Measurements from ENCODE around the gene UNK. TPM values are rescaled to one million over a fixed set of nuclear protein-coding genes. Genes with fewer than 3 reads are reported as not detected.

Gene UNK
- total RNA-seq, 1 experiment from 2014 or later, result 35.4 TPM

DNA sequence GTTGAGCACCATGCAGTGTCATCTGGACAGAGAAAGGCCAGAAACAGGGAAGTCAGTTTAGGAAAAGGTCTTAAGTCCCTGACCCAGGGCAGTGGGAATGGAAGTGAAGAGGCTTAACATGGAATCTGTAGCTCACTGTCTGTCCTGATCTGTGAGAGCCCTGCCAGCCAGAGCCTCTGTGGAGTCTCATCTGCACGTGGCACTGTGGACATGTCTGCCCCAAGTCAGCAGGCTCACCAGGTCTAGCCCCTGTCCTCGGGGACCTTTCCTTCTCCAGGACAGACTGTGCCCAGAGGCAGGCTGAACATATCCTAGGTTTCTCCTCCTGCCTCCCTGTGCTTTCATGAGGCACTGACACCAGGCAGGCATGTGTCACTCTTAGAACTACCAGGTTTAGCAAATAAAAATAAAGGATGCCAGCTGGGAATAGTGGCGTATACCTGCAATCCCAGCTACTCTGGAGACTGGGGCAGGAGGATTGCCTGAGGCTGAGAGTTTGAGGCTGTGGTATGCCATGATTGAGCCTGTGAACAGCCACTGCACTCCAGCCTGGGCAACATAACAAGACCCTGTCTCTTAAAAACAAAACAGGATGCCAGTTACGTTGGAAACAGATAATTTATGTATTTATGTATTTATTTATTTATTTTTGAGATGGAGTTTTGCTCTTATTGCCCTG lies 22.4 kb downstream of the UNK start (continued):
- TF ChIP-seq, protein P1, sequence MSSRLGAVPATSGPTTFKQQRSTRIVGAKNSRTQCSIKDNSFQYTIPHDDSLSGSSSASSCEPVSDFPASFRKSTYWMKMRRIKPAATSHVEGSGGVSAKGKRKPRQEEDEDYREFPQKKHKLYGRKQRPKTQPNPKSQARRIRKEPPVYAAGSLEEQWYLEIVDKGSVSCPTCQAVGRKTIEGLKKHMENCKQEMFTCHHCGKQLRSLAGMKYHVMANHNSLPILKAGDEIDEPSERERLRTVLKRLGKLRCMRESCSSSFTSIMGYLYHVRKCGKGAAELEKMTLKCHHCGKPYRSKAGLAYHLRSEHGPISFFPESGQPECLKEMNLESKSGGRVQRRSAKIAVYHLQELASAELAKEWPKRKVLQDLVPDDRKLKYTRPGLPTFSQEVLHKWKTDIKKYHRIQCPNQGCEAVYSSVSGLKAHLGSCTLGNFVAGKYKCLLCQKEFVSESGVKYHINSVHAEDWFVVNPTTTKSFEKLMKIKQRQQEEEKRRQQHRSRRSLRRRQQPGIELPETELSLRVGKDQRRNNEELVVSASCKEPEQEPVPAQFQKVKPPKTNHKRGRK (CRISPR knock-in tag; IDR thresholded peaks at IDR 0.05; ENCODE audit: borderline replicate concordance), result no peak
- TF ChIP-seq TEAD1 (CRISPR knock-in tag; IDR thresholded peaks at IDR 0.05), result no peak
- TF ChIP-seq IRF2 (CRISPR knock-in tag; IDR thresholded peaks at IDR 0.05; ENCODE audit: borderline replicate concordance, low read depth), result no peak
- TF ChIP-seq, protein P2, sequence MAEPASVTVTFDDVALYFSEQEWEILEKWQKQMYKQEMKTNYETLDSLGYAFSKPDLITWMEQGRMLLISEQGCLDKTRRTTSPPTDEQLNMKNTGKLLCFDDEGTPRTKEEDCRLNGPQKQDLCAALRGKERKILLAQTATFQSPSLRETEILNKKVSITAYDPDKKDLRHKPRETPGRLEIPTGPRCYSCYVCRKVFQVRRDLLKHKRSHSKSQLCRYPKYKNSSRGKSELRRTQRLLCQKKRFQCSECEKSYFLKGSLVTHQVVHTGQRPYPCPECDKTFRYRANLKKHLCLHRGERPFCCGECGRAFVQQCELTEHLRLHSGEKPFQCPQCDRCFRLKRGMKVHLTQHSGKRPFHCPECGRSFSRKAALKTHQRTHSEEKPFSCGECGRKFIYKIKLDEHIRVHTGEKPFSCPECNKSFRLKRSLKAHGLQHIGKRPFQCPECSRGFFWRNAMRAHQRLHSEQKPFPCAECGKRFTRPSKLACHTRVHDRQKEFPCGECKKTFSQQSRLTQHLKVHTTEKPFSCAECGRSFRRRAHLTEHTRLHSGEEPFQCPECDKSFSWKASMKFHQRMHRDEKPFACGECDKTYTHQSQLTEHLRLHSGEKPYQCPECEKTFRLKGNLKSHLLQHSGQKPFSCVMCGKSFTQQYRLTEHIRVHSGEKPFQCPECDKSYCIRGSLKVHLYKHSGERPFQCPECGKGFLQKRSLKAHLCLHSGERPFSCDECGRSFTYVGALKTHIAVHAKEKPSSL (CRISPR knock-in tag; conservative IDR thresholded peaks at IDR 0.05), result no peak
- TF ChIP-seq, protein P3, sequence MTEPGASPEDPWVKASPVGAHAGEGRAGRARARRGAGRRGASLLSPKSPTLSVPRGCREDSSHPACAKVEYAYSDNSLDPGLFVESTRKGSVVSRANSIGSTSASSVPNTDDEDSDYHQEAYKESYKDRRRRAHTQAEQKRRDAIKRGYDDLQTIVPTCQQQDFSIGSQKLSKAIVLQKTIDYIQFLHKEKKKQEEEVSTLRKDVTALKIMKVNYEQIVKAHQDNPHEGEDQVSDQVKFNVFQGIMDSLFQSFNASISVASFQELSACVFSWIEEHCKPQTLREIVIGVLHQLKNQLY (CRISPR knock-in tag; IDR thresholded peaks at IDR 0.05), result no peak
- no peak for TF ChIP-seq HMGA2 (CRISPR knock-in tag; IDR thresholded peaks at IDR 0.05)
- TF ChIP-seq NFATC4 (CRISPR knock-in tag; IDR thresholded peaks at IDR 0.05), result no peak
- TF ChIP-seq, protein P4, sequence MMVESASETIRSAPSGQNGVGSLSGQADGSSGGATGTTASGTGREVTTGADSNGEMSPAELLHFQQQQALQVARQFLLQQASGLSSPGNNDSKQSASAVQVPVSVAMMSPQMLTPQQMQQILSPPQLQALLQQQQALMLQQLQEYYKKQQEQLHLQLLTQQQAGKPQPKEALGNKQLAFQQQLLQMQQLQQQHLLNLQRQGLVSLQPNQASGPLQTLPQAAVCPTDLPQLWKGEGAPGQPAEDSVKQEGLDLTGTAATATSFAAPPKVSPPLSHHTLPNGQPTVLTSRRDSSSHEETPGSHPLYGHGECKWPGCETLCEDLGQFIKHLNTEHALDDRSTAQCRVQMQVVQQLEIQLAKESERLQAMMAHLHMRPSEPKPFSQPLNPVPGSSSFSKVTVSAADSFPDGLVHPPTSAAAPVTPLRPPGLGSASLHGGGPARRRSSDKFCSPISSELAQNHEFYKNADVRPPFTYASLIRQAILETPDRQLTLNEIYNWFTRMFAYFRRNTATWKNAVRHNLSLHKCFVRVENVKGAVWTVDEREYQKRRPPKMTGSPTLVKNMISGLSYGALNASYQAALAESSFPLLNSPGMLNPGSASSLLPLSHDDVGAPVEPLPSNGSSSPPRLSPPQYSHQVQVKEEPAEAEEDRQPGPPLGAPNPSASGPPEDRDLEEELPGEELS (CRISPR knock-in tag; IDR thresholded peaks at IDR 0.05), result no peak
- TF ChIP-seq, protein P5, sequence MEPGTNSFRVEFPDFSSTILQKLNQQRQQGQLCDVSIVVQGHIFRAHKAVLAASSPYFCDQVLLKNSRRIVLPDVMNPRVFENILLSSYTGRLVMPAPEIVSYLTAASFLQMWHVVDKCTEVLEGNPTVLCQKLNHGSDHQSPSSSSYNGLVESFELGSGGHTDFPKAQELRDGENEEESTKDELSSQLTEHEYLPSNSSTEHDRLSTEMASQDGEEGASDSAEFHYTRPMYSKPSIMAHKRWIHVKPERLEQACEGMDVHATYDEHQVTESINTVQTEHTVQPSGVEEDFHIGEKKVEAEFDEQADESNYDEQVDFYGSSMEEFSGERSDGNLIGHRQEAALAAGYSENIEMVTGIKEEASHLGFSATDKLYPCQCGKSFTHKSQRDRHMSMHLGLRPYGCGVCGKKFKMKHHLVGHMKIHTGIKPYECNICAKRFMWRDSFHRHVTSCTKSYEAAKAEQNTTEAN (CRISPR knock-in tag; IDR thresholded peaks at IDR 0.05), result no peak
- no peak for TF ChIP-seq SP1 (CRISPR knock-in tag; conservative IDR thresholded peaks at IDR 0.05)

DNA sequence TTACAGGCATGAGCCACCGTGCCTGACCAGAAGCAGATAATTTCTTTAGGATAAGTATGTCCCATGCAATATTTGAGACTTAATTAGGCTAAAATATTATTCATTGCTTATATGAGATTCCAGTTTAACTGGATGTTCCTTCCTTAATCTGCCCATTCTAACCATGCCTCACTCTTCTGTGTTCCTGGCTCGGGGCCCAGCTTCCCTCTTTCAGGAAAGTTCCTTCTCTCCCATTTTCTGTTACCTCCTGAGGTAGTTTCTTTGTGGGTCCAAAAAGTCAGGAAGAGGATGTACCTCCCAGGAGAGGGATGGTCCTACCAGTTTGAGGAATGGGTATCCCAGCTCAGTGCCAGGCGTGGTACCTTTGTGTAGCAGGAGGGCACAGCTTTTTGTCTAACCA lies 23.3 kb downstream of the UNK start:
- ChIA-PET CTCF (interaction anchor here (1.2 to 3.5 kb wide), 2 partner anchors 22 to 54 kb away, joined by 3 to 12 read pairs; no protein-coding TSS in a partner anchor), POLR2A (no interaction called here)
- no peaks in the 10 kb centered on the region for H3K27me3 Mint-ChIP-seq (ENCODE audit: low read depth)
- peaks cover 10% of the 10 kb centered on the region for H3K36me3 Mint-ChIP-seq
- no peaks in the 10 kb centered on the region for H3K9me3 Mint-ChIP-seq
- no peak overlapping the region for H3K4me3 Mint-ChIP-seq
- ATAC-seq (no peak), DNase-seq (ENCODE audit: low spot score) (no peak)
- no peak for TF ChIP-seq TEAD1 (CRISPR knock-in tag; IDR thresholded peaks at IDR 0.05)
- TF ChIP-seq, protein P6, sequence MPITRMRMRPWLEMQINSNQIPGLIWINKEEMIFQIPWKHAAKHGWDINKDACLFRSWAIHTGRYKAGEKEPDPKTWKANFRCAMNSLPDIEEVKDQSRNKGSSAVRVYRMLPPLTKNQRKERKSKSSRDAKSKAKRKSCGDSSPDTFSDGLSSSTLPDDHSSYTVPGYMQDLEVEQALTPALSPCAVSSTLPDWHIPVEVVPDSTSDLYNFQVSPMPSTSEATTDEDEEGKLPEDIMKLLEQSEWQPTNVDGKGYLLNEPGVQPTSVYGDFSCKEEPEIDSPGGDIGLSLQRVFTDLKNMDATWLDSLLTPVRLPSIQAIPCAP (CRISPR knock-in tag; IDR thresholded peaks at IDR 0.05), result no peak
- no peaks in the 10 kb centered on the region for H3K4me1 Mint-ChIP-seq
- H3K27ac Mint-ChIP-seq, result no peak overlapping the region

DNA sequence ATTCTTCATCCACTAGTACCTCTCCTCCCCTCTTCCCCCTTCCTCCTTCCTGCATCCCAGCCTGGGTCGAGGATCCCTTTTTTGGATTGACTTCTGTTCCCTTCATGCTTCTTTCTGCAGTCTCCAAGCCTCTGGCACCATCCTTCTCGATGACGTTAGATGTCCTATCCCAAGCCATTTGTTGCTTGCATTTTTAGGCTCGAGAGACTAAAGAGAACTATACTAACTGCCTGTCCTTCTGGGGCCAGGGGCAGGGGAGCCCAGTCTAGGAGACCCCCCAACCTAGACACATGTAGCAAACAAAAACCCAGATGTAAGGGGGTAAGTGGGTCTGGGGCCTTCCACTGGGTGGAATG lies 23.9 kb downstream of the UNK start:
- ChIA-PET CTCF (interaction anchor here (0.8 to 3.5 kb wide), 3 partner anchors 22 to 55 kb away, joined by 3 to 12 read pairs (median 5); partner anchors contain the start of gene WBP2), POLR2A (no interaction called here)
- Mint-ChIP-seq H3K9me3 (no peaks in the 10 kb centered on the region), H3K4me1 (no peaks in the 10 kb centered on the region), H3K27me3 (ENCODE audit: low read depth) (no peaks in the 10 kb centered on the region), H3K4me3 (no peak overlapping the region), H3K27ac (peak overlapping the region; percentile 88), H3K36me3 (peaks cover 7% of the 10 kb centered on the region; the same call in 1 of the 2 replicates)
- TF ChIP-seq ATF1 (CRISPR knock-in tag; IDR thresholded peaks at IDR 0.05) (no peak), CBFB (CRISPR knock-in tag; IDR thresholded peaks at IDR 0.05; ENCODE audit: low read depth) (no peak)
- TF ChIP-seq, protein P7, sequence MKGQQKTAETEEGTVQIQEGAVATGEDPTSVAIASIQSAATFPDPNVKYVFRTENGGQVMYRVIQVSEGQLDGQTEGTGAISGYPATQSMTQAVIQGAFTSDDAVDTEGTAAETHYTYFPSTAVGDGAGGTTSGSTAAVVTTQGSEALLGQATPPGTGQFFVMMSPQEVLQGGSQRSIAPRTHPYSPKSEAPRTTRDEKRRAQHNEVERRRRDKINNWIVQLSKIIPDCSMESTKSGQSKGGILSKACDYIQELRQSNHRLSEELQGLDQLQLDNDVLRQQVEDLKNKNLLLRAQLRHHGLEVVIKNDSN (CRISPR knock-in tag; IDR thresholded peaks at IDR 0.05), result no peak
- TF ChIP-seq, protein P8, sequence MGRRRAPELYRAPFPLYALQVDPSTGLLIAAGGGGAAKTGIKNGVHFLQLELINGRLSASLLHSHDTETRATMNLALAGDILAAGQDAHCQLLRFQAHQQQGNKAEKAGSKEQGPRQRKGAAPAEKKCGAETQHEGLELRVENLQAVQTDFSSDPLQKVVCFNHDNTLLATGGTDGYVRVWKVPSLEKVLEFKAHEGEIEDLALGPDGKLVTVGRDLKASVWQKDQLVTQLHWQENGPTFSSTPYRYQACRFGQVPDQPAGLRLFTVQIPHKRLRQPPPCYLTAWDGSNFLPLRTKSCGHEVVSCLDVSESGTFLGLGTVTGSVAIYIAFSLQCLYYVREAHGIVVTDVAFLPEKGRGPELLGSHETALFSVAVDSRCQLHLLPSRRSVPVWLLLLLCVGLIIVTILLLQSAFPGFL (CRISPR knock-in tag; IDR thresholded peaks at IDR 0.05; ENCODE audit: borderline replicate concordance), result no peak
- DNase-seq (ENCODE audit: low spot score) (no peak), ATAC-seq (no peak)

All from WTC11 (cell line).